Activated CD4-positive, CD25-positive, alpha-beta regulatory T cell treated with anti-CD3 and anti-CD28 coated beads, Interleukin-2, amount 50 U/mL, for 16 hours (primary cell): ENCODE data around the gene SRCIN1.

ENCODE experiments used
- DNase-seq: peaks from one replicate; pipeline ENCODE4 v3.0.0-alpha.2; 2020; ENCODE audit warnings: low read depth, low spot score

The SRCIN1 gene

GRCh38 chr17:38616361-38616760, 10.6 kb upstream of the SRCIN1 start:
- no peak for DNase-seq

DNA sequence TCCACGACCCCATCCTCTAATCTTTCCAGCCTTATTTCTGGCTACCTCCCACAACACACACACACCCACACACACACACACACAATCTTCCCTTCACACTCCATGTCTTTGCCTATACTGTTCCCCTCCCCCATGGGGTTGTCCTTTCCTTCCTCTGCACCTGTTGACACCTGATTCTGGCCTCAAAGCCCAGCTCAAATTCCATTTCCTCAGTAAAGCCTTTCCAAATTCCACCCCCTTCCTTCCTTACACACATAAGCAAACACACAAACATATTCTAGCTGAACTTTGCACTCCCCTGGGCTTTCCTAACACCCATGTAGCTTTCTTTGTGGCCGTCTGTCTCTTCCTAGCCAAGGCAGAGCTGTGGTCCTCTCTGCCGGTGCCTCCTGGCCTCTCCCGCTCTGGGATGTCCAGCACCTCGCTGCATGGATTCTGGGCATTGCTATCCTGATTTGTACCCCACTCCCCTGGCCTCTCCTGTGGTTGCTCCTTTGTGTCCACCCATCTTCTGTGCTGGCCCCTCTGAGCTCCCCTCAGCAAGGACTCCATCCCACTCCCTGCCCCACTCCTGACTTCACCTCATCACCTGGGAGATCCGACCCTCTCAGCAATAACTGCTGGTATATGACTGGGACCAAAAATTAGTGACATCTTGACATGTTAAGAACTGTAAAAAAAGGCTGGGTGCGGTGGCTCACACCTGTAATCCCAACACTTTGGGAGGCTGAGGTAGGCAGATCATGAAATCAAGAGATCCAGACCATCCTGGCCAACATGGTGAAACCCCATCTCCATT, 8.4 kb upstream of the SRCIN1 start:
- no peak for DNase-seq

- no peak for DNase-seq
These were observed 7.8 kb upstream of the SRCIN1 start for GRCh38 chr17:38613525-38613980.

DNA sequence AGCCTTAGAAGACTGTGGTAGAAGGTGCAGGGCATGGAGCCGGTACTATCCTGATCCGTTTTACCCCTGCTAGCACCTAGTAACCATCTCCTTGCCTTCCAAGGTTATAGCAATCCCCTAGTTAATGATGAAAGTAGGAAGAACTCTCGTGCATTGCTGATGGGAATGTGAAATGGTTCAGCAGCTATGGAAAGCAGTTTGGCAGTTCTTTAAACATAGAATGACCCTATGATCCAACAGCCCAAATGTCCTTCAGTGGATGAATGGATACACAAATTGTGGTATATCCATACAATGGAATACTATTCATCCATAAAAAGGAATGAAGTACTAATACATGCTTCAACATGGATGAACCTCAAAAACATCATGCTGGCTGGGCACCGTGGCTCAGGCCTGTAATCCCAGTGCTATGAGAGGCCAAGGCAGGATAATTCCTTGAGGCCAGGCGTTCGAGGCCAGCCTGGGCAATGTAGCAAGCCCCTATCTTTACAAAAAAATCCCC, 6.2 kb upstream of the SRCIN1 start:
- DNase-seq, result no peak

DNA sequence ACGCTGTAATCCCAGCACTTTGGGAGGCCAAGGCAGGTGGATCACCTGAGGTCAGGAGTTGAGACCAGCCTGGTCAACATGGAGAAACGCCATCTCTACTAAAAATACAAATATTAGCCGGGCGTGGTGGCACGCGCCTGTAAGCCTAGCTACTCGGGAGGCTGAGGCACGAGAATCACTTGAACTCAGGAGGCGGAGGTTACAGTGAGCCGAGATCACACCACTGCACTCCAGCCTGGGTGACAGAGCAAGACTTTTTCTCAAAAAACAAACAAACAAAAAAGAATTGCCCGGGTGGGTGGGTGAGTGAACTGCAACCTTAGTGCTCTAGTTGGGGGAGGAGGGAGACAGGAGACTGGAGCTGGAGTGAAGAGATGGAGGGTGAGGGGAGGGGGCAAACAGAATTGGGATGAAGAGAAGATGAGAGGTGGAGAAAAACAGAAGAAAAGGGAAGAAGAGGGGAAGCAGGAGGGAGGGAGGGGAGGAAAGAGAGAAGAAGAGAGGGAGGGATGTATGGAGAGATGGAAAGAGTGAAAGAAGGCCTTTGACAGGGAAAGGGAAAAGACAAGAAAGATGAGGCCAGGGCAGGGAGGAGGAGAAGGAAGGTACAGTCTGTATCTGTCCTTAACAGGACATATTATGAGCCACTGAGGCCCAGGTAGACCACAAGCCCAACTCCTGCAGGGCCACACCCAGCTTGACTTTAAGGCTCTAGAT, 5.5 kb upstream of the SRCIN1 start:
- DNase-seq, result no peak

GRCh38 chr17:38609280-38610031, 3.7 kb upstream of the SRCIN1 start:
- DNase-seq, result no peak

- no peak for DNase-seq
These were observed 2.9 kb upstream of the SRCIN1 start for GRCh38 chr17:38608648-38609047.

GRCh38 chr17:38606646-38607611, 1.2 kb upstream of the SRCIN1 start:
- DNase-seq, result no peak

GRCh38 chr17:38605411-38605840, 326 bp downstream of the SRCIN1 start:
- no peak for DNase-seq

DNA sequence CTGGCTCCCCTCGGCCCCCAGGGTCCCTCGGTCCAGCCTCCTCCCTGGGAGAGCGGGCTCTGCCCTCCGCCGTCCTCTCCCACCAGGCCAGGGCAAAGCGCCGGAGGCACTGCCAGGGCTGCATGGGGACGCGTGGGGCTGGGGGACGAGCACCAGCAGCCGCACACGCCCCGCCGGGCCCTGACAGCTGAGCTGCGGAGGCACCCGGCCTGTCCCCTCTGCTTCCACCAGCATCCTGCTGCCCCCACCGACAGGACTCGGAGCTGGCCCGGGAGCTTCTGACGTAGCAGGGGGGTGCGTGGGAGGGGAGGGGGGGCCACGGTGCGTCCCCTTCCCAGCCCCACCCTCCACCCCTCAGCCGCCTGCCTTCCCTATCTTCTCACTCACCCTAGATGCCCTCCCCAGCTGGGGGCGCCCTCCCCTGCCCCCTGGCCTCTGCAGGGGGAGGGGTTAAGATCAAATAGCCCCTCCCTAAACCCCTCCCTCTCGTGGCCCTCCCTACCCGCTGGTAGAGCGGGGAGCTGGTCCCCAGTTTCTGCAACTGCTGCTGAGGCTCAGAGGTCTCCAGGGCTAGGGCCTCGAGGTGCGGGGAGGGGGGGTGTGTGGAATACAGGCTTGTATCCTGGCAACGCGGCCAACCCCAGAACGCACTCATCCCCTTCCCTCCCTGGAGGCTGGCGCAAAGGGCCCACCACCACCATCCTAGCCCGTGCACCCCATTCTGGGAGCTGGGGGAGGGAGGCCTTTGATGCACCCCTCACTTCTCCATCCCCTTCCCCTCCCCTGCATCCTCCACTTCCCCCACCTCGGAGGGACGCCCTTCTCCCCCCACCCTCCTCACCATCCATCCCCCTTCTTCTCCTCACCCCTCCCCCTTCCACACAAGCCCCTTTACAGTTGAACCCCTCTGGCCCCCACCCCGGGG, 1.0 kb downstream of the SRCIN1 start:
- DNase-seq, result no peak

DNA sequence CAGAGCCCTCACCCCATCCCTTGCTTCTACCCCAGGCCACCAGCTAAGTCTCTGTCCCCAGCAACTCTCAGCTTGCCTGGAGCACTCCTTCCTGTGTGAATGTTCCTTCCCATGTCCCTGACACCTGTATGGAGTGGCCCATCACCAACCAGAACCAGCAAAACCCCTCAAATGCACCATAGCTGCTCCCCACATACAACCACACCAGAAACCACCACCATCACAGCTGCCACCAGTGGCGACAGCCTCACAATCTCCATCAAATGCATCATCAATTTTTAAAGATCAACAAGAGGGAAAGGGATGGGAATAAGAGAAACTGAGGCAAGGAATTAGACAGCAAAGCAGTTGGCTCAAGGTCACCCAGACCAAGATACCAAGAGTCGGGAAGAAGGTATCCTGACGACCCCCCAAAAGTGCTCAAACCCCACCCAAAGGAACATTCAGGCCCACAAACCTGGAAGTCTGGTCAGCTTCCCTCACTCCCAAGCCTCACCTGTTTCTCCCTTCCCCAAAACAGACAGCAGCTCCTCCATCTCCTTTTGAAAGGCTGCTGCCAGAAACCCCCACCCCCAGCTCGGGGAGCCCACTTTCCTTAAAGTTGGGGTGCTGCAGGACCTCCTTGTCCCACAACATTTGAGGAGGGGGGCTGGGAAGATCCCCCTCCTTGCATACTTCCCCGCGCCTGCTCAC, 1.8 kb downstream of the SRCIN1 start:
- no peak for DNase-seq

GRCh38 chr17:38602956-38603785, 2.6 kb downstream of the SRCIN1 start:
- no peak for DNase-seq

GRCh38 chr17:38602453-38602852, 3.3 kb downstream of the SRCIN1 start:
- no peak for DNase-seq

- no peak for DNase-seq
These were observed 4.0 kb downstream of the SRCIN1 start for GRCh38 chr17:38601539-38602351.

DNA sequence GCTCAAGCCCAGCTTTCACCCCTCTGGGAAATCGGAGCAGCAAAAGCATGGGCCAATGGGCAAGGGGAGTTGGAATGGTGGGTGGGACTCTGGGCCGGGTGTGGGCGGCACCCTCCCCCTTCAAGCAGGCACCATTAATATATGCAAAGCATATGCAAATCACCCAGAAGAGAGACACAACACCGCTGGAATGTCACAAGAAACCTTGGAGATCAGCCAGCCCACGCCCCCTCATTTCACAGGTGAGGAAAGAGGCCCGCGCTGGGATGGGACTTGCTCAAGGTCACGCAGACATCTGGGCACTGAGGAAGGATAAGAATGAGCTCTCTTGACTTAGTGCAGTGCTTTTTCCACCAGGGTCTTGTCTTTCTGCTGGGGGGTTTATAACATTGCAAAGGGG, 4.8 kb downstream of the SRCIN1 start:
- no peak for DNase-seq

DNA sequence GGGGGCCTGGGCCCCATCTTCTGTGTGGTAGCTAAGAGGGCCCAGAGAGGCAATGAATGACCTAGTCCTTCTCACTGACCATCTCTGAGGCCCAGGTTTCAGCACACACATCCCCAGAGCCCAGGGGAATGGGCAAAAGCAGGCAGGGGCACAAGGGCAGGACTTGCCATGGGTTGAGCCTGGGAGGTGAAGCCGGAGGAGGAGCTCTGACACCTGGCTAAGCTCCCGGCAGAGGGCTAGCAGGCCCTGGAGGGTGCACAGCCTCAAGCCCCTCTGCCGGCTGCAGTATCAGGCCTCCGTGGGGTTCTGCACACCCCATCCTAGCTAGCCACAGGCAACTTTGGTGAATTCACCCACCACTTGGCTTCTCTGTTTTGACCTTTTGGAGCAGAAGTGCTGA, 5.3 kb downstream of the SRCIN1 start:
- DNase-seq, result no peak

- no peak for DNase-seq
These were observed 6.3 kb downstream of the SRCIN1 start for GRCh38 chr17:38599398-38599856.
